GM18861 (cell line): ENCODE data around the gene MCFD2.
"Not testable (repeated sequence)": the region's sequence is repeated elsewhere in the genome, so short reads cannot be mapped to it uniquely, and the experiment has no call there.

Experiments
- ATAC-seq: cut with Tn5 transposase; IDR thresholded peaks from one replicate; pipeline ENCODE4 v1.9.1; 2021; ENCODE audit not compliant: unreplicated experiment

The MCFD2 gene

DNA sequence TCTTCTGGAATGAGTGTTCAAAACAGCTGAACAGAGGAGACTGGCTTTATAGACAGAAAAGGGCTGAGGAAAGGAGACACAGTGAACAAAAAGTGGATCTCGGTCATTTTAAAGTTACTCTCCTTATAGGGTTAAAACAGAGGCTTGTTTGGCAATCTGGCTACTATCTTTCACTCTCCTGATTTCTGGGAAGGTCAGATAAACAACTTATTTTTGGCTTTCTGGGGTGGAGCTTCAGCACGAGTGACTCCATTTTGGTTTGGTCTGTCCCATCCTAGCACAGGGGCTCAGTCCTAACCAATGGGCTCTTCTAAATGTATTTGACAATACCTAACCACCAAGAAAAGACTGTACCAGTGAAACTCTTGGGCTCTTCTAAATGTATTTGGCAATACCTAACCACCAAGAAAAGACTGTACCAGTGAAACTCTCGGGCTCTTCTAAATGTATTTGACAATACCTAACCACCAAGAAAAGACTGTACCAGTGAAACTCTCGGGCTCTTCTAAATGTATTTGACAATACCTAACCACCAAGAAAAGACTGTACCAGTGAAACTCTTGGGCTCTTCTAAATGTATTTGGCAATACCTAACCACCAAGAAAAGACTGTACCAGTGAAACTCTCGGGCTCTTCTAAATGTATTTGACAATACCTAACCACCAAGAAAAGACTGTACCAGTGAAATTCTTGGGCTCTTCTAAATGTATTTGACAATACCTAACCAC is 39.5 kb downstream of the MCFD2 start:
- not testable (repeated sequence) for ATAC-seq

DNA sequence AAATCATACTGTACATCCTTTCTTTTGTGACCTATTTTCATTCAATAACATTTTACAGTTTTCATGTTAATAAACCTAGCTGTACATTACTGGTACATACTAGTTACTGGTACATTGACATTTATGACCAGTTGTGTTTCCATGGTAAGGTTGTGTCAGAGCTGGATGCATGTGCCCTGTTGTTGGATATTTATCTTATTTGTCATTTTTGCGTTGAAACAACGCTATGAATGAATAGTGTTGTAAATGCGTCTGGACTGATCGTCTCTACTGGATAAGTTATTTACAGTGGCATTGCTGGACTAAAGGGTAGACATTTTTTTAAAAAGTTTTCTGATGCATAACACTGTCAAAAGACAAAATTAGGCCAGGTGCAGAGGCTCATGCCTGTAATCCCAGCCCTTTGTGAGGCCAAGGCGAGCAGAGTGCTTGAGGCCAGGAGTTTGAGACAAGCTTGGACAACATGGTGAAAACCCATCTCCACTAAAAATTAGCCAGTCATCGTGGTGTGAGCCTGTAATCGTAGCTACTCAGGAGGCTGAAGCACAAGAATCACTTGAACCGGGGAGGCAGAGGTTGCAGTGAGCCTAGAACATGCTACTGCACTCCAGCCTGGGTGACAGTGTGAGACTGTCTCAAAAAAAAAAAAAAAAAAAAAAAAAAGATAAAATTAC is 40.2 kb downstream of the MCFD2 start:
- no peak for ATAC-seq

DNA sequence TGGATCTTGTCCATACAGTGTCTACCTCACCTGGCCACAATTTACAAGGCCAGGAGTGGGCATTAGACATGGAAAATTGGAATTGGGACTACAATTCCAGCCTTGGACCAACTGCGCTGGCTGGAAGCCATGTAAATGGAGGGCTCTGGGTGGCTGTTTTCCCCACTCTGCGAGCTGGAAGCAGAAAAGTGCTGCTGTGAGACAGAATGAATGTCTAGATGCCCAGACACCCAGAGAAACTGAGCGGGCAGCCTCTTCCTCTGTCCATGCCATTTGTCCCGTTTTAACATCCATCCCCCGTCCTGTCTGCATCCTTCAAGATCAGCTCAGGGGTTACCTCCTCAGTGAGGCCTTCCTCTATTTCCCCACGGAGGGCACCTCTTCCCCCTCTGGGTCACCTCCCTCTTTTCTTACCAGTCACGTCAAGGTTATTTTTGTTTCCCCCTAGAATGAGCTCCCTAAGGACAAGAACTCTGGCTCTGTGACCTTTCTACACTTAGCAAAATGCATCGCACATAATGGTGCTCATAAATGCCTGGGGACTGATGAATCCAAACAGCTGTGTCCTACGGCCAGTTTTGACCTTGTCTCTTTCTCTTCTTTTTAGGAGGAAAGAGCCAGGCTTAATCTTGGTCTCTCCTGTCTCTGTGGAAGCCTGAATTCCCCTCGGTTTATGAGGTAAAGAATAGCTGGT is 41.2 kb downstream of the MCFD2 start:
- no peak for ATAC-seq

DNA sequence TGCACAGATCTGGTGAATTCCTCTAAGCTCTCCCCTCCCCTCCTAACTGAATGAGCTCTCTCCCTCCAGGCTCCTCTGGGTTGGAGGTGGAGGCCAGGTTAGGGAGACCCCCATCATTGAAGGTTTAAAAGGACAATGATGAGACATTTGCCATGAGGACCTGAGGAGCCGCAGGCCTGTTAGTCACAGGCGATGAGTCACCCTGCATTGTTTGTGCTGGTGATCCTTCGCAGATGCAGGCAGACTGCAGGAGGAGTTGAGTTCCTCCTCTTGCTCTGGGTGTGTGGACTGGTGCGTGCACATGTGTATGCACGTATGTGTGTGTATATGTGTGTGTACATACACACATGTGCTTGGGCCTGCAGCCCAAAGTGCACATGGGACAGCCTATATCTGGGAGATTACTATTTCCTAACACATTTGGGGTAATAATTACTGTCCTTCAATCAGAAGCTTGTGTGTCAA is 42.0 kb downstream of the MCFD2 start:
- ATAC-seq: no peak

DNA sequence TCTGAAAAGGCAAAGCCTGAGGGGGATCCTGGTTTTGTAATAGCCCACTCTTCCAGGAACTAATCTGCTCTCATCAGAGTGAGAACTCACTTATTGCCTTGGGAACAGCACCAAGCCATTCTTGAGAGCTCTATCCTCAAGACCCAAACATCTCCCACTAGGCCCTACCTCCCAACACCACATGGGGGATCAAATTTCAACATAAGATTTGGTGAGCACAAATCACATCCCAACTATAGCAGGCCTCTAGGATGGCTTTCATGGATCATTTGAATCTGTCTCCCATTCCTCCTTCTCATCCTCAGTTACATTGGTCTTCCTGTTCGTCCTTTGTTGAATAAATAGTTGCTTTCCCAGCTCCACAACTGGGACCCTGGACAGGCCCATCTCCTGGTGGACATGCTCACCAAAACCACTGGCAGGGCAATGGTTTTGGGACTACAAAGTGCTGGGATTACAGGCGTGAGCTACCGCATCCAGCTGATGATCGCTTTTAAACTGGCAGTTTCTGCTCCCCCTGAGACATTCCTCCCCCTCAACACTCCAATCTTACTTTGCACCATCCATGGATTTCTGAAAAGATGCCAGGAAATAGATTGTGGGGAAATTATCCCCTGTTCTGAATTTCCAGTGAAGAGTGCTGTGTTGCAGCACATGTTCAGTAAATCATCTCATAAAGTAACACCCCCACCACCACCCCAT is 42.6 kb downstream of the MCFD2 start:
- ATAC-seq: no peak

GRCh38 chr2:46871976-46872381 is 43.6 kb downstream of the MCFD2 start:
- ATAC-seq: no peak

DNA sequence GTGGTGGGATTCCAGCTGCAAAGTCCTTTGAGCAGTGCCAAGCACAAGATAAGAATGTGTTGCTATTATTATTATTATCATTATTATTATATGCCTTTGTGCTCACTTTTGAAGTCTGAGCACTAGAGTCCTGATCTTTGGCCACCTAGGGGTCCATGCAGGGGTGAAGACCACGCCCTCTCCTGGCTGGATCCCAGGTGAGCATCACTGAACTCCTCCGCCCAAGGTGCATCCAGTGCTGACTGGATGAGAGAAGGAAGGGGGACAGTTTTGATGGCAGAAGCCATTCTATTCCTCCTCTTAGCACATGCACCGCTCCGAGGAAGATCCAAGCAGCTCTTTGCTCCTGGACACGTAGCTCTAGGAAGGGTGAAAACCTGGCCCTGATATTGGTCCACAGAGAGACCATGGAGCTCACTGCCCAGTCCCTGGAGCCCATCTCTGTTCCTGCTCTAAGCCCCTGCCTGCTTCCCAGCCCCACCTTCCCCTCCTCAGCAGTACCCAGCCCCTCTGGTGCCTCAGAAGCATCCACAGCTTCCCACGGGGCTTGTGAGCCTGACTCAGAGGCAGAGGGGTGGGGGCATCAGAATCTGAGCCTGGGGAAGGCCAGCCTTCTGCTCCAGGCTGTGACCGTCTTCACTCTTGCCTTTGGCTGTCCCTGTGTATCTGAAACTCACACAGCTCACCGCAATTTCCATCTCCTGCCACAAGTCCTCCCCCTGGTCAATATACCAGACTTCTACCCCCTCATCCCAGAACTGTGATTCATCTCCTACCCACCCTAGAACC is 45.4 kb downstream of the MCFD2 start:
- no peak for ATAC-seq

GRCh38 chr2:46869621-46870020 is 46.0 kb downstream of the MCFD2 start:
- no peak for ATAC-seq

- no peak for ATAC-seq
These were observed 48.8 kb downstream of the MCFD2 start for GRCh38 chr2:46866770-46867246.

GRCh38 chr2:46865181-46865970 is 50.2 kb downstream of the MCFD2 start:
- no peak for ATAC-seq

- ATAC-seq: no peak
These were observed 51.7 kb downstream of the MCFD2 start for GRCh38 chr2:46863882-46864281.

DNA sequence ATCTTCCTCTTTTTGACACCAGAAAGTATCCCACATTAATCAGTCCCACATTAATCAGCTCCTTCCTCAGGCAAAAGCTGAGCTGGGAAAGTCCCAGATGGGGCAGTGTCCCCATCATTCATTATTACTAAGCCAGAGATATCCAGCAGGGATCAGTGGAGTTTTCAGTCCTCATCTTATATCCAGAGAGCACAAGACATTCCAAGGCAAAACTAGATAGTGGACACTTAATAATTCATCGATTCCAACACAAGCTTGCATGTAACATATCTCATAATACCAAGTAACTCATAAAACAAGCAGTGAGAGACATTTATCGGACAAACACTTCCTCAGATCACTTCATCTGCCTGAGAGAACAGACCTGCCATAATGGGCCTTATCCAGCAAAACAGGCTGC is 53.1 kb downstream of the MCFD2 start:
- no peak for ATAC-seq

GRCh38 chr2:46861916-46862315 is 53.7 kb downstream of the MCFD2 start:
- ATAC-seq: no peak

GRCh38 chr2:46859482-46859881 is 56.1 kb downstream of the MCFD2 start:
- ATAC-seq: no peak

DNA sequence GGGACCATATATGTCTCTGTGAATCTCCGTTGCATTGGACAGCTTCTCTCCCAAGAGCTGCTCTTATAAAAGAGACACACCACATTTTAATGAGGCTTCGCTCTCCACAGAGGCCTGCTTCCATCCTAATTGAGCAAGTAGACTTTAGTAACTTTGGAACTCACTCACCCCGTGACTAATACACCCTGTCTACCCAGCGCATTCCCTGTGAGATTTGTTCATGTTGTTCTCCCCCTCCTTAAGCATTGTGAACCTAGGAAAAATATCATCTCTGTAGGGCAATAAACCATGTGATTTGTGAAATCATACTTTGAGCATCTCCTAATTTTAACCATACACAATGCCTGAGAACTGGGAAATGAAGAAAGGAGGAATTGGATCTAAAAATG is 56.9 kb downstream of the MCFD2 start:
- ATAC-seq: no peak

DNA sequence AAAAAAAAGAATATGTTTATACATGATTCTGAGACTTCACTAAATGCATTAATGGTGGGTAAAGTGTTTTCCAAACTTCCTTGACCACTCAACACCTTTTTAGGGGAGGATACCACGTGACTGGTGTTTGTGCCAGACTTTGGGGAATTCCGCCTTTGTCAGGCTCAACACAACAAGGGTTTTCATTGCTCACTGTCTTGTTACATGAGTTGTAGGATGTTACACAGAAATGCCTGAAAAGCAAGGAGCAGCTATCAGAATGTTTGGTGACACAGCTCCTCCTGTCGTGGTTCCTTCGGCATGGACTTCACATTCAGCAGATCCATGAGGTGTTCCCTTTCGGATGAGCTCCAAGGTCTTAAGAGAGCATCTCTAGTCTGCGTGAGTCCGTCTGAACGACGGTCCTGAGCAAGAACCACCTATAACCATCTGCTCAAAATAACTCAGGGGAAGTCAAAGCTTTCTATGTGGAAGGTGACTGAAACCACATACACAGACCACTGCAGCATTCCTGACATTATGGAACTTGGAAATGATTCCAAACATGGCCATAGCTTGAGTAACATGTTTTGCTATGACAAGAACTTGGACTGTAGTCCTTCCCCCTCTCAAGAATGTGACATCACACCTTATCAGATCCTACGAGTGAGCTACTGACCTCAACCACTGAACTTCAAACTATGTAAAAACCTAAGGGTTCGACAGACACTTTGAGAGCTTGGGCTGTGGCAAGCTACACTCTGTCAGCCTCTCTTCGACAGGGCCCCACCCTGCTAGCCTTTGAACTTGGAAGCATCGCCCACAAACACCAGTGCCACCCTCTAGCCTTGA is 57.5 kb downstream of the MCFD2 start:
- ATAC-seq: no peak

- no peak for ATAC-seq
These were observed 59.3 kb downstream of the MCFD2 start for GRCh38 chr2:46856336-46856735.

- no peak for ATAC-seq
These were observed 59.8 kb downstream of the MCFD2 start for GRCh38 chr2:46855805-46856204.

DNA sequence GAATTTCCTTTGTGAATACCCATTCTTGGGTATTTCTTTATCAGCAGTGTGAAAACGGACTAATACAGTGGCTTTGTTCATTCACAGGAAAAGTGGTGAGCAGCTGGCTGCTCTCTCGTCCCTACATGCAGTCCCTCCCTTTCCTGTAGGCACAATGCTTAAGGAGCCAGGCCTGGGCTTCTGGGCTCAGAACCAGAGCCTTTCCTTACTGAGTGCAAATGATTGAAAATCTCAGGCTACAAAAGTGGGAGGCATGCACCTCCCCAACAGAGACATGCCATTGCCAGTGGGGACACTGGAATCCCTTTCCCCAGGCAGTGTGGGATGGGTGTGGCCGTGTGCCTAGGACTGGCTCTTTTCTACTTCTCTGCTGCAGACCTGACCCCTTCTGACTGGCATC is 61.3 kb downstream of the MCFD2 start:
- ATAC-seq: no peak
